Nephron progenitor cell (in vitro differentiated cells): Measurements from ENCODE around the gene CENPVL2.
"Not testable (repeated sequence)": the region's sequence is repeated elsewhere in the genome, so short reads cannot be mapped to it uniquely, and the experiment has no call there.

Experiments used
- DNase-seq: peaks from one replicate; pipeline ENCODE4 v3.0.0; 2021
- H3K27ac Mint-ChIP-seq: 2 replicates; pipeline ENCODE4 v1.8.0; 2021; ENCODE audit warnings: mild to moderate bottlenecking, moderate library complexity, mixed read lengths
- H3K27me3 Mint-ChIP-seq: 2 replicates; pipeline ENCODE4 v1.8.0; 2021; ENCODE audit warnings: mild to moderate bottlenecking, low read depth, mixed read lengths; ENCODE audit not compliant: poor library complexity
- H3K36me3 Mint-ChIP-seq: 2 replicates; pipeline ENCODE4 v1.8.0; 2021; ENCODE audit warnings: low read depth, mixed read lengths
- H3K4me1 Mint-ChIP-seq: 2 replicates; pipeline ENCODE4 v1.8.0; 2021; ENCODE audit warnings: mixed read lengths
- H3K4me3 Mint-ChIP-seq: 2 replicates; pipeline ENCODE4 v1.8.0; 2021; ENCODE audit warnings: mild to moderate bottlenecking, moderate library complexity, mixed read lengths
- H3K9me3 Mint-ChIP-seq: 2 replicates; pipeline ENCODE4 v1.8.0; 2021; ENCODE audit warnings: mild to moderate bottlenecking, moderate library complexity, mixed read lengths
- TF ChIP-seq, protein P1 (sequence below): fragments of 200-600 bp; sonication (generic); IDR thresholded peaks from 2 replicates; pipeline ENCODE4 v1.5.0; 2021; ENCODE audit warnings: antibody characterized with exemption

CENPVL2 gene

GRCh38 chrX:51665981-51666380, 16.6 kb downstream of the CENPVL2 start:
- TF ChIP-seq, protein P1, sequence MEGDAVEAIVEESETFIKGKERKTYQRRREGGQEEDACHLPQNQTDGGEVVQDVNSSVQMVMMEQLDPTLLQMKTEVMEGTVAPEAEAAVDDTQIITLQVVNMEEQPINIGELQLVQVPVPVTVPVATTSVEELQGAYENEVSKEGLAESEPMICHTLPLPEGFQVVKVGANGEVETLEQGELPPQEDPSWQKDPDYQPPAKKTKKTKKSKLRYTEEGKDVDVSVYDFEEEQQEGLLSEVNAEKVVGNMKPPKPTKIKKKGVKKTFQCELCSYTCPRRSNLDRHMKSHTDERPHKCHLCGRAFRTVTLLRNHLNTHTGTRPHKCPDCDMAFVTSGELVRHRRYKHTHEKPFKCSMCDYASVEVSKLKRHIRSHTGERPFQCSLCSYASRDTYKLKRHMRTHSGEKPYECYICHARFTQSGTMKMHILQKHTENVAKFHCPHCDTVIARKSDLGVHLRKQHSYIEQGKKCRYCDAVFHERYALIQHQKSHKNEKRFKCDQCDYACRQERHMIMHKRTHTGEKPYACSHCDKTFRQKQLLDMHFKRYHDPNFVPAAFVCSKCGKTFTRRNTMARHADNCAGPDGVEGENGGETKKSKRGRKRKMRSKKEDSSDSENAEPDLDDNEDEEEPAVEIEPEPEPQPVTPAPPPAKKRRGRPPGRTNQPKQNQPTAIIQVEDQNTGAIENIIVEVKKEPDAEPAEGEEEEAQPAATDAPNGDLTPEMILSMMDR = no peak
- H3K4me1 Mint-ChIP-seq = no peaks in the 10 kb centered on the region
- DNase-seq = no peak
- peaks cover 16% of the 10 kb centered on the region for H3K27me3 Mint-ChIP-seq
- no peak overlapping the region for H3K4me3 Mint-ChIP-seq
- no peak overlapping the region for H3K27ac Mint-ChIP-seq
- H3K9me3 Mint-ChIP-seq = peaks cover 20% of the 10 kb centered on the region
- H3K36me3 Mint-ChIP-seq = no peaks in the 10 kb centered on the region

DNA sequence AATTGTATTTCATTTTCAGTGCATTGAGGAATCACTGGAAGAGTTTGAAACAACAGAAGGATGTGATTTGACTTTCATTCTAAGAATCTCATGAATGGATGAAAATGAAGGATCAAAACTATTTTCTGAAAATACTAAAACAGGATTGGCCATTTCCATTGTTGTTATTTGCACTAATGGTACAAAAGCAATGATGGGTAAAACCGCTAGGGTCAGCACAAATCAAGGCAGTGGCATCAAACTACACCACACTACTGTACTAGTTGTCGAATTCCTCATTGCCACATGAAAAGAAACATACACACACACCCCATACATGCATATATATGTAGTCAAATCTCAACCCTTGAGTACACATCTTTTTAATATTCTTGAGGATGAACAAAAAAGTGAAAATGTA, 39.3 kb downstream of the CENPVL2 start:
- TF ChIP-seq, protein P1 = no peak
- H3K27me3 Mint-ChIP-seq = peaks cover 7% of the 10 kb centered on the region
- H3K4me3 Mint-ChIP-seq = no peak overlapping the region
- H3K4me1 Mint-ChIP-seq = no peaks in the 10 kb centered on the region
- no peaks in the 10 kb centered on the region for H3K36me3 Mint-ChIP-seq
- peaks cover 49% of the 10 kb centered on the region for H3K9me3 Mint-ChIP-seq
- H3K27ac Mint-ChIP-seq = no peak overlapping the region
- DNase-seq = no peak

- Mint-ChIP-seq H3K4me1 (no peaks in the 10 kb centered on the region), H3K27me3 (peaks cover 3% of the 10 kb centered on the region), H3K36me3 (no peaks in the 10 kb centered on the region), H3K27ac (no peak overlapping the region), H3K9me3 (peaks cover 34% of the 10 kb centered on the region), H3K4me3 (no peak overlapping the region)
- DNase-seq = peak; percentile 11
- TF ChIP-seq, protein P1 = peak; percentile 52
Measured at GRCh38 chrX:51641421-51642021, 41.1 kb downstream of the CENPVL2 start.

DNA sequence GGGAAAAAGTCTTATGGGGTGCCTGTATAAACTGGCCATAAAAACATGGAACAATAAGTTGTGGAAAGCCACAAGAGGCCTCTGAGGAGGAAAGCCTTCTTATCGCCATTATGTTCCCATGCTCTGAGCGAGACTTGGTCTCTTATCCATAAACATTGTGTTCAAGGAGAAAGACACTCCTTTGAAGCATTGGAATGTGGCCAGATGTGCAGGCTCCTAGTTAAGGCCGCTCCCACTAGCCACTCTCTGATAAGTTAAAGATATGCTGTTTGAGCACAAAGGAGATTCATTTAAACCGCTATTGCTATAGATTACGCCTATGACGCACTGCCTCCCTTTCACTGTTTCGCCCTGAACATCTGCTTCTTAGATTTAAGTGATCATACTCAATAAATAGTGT, 46.1 kb downstream of the CENPVL2 start:
- not testable (repeated sequence) for H3K27ac Mint-ChIP-seq, H3K36me3 Mint-ChIP-seq, DNase-seq, H3K4me1 Mint-ChIP-seq, H3K4me3 Mint-ChIP-seq, H3K27me3 Mint-ChIP-seq
- H3K9me3 Mint-ChIP-seq = peaks cover 30% of the 10 kb centered on the region
